ENCODE results near the gene TTC32. TPM values are rescaled to one million over a fixed set of nuclear protein-coding genes. Genes with fewer than 3 reads are reported as not detected.
"Not testable (repeated sequence)": the region's sequence is repeated elsewhere in the genome, so short reads cannot be mapped to it uniquely, and the experiment has no call there.

The TTC32 gene
- total RNA-seq, 4 donors from 2014 or later, result 11.5 to 18.6 (median 14.1) TPM

DNA sequence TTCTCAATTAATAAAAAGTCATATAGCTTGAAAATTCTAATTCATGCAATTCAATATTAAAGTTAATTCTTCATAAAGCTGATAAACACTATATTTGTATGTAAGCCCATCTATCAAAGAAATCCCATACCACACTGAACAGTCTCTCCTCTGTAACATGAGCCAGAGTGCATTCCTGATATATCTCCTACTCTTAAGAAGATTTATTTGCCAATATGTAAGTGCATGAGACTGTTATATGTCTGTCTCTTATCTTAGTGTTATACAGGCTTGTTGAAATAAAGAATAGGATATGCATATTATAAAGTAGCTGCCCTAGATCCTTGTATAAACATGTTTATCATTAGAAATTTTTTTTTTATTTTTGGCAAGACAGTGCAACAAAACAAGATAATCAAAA, 40.4 kb upstream of the TTC32 start:
- intact Hi-C loops (cut with DNase I; ENCODE audit: low total_unique reads), result no loop called here
- DNase-seq (ENCODE audit: low spot score in 2 of 2), result no peak
- TF ChIP-seq, protein P1, sequence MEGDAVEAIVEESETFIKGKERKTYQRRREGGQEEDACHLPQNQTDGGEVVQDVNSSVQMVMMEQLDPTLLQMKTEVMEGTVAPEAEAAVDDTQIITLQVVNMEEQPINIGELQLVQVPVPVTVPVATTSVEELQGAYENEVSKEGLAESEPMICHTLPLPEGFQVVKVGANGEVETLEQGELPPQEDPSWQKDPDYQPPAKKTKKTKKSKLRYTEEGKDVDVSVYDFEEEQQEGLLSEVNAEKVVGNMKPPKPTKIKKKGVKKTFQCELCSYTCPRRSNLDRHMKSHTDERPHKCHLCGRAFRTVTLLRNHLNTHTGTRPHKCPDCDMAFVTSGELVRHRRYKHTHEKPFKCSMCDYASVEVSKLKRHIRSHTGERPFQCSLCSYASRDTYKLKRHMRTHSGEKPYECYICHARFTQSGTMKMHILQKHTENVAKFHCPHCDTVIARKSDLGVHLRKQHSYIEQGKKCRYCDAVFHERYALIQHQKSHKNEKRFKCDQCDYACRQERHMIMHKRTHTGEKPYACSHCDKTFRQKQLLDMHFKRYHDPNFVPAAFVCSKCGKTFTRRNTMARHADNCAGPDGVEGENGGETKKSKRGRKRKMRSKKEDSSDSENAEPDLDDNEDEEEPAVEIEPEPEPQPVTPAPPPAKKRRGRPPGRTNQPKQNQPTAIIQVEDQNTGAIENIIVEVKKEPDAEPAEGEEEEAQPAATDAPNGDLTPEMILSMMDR (IDR thresholded peaks at IDR 0.05), result no peak
- no peak for TF ChIP-seq POLR2A (IDR thresholded peaks at IDR 0.05)
- no peak overlapping the region for H3K4me3 ChIP-seq (ENCODE audit: low read depth, poor library complexity, severe bottlenecking)

- intact Hi-C loops (cut with DNase I; ENCODE audit: low total_unique reads), result no loop called here
- no peak for TF ChIP-seq POLR2A (IDR thresholded peaks at IDR 0.05)
- TF ChIP-seq, protein P1 (IDR thresholded peaks at IDR 0.05), result no peak
- no peak for DNase-seq (ENCODE audit: low spot score in 2 of 2)
- H3K4me3 ChIP-seq (ENCODE audit: low read depth, poor library complexity, severe bottlenecking), result no peak overlapping the region
- WGBS, 2 donors, result 93 to 95% methylated on average over 4 of the region's 4 CpGs
These were observed 35.2 kb upstream of the TTC32 start for GRCh38 chr2:19937004-19937403.

DNA sequence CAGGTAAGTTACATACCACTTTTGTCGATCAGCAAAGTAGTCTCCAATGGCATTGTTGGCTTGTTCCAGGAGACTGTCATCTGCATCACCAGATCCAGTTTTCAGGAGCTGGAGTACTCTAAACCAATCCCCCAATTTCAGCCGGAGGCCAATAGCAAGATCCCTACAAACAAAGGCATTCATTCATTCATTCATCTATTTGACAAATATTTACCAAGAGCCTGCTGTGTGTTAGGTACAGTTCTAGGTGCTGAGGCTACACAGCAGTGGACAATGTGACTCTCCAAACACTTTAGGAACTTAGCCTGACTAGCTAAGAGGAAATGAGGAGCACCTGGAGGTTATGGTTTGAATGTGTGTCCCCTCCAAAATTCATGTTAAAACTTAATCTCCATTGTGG, 34.4 kb upstream of the TTC32 start:
- no peak for DNase-seq (ENCODE audit: low spot score in 2 of 2)
- H3K4me3 ChIP-seq (ENCODE audit: low read depth, poor library complexity, severe bottlenecking), result no peak overlapping the region
- no peak for TF ChIP-seq POLR2A (IDR thresholded peaks at IDR 0.05)
- TF ChIP-seq, protein P1 (IDR thresholded peaks at IDR 0.05), result no peak
- intact Hi-C loops (cut with DNase I; ENCODE audit: low total_unique reads), result no loop called here
- WGBS, 2 donors, result 93 to 100% methylated on average over 2 of the region's 2 CpGs

DNA sequence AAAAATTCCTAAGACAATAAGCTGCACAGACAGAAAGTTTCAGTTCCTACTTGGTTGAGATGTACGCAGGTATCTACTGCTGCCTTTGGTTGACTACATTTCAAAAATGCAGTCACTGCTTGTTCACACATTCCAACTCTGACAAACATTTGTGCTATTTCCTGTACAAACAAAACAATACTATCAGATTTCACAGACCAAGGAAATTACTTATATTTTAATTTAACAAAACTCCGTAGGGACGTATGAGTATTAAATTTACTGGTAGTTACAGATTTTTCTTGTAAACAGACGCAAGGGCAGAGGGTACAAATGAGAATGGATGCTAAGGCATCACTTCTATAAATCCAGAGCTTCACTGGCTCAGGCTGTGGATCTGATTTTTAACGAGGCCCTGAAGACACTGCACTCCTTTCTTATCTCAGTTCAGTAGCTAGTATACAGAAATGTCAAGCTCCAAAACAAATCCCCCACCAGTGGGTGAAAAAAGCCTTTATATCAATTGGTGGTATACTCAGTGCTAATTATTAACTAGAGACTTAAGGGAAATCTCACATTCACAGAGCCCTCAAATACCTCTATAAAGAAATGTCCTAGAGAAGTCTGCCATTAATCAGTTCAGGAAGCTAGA, 31.7 kb upstream of the TTC32 start:
- intact Hi-C loops (cut with DNase I; ENCODE audit: low total_unique reads), result no loop called here
- no peak overlapping the region for H3K4me3 ChIP-seq (ENCODE audit: low read depth, poor library complexity, severe bottlenecking)
- DNase-seq (ENCODE audit: low spot score in 2 of 2), result no peak
- 58 to 63% methylated on average over 5 of the region's 5 CpGs for WGBS, 2 donors
- no peak for TF ChIP-seq POLR2A (IDR thresholded peaks at IDR 0.05)
- TF ChIP-seq, protein P1 (IDR thresholded peaks at IDR 0.05), result no peak

GRCh38 chr2:19932928-19933327, 31.1 kb upstream of the TTC32 start:
- no peak for TF ChIP-seq POLR2A (IDR thresholded peaks at IDR 0.05)
- WGBS, 2 donors, result 81 to 90% methylated on average over 2 of the region's 2 CpGs
- H3K4me3 ChIP-seq (ENCODE audit: low read depth, poor library complexity, severe bottlenecking), result no peak overlapping the region
- no peak for DNase-seq (ENCODE audit: low spot score in 2 of 2)
- intact Hi-C loops (cut with DNase I; ENCODE audit: low total_unique reads), result no loop called here

GRCh38 chr2:19929226-19929625, 27.4 kb upstream of the TTC32 start:
- H3K4me3 ChIP-seq (ENCODE audit: low read depth, poor library complexity, severe bottlenecking), result no peak overlapping the region
- intact Hi-C loops (cut with DNase I; ENCODE audit: low total_unique reads), result no loop called here
- no peak for TF ChIP-seq POLR2A (IDR thresholded peaks at IDR 0.05)
- TF ChIP-seq, protein P1 (IDR thresholded peaks at IDR 0.05), result no peak
- no peak for DNase-seq (ENCODE audit: low spot score in 2 of 2)

DNA sequence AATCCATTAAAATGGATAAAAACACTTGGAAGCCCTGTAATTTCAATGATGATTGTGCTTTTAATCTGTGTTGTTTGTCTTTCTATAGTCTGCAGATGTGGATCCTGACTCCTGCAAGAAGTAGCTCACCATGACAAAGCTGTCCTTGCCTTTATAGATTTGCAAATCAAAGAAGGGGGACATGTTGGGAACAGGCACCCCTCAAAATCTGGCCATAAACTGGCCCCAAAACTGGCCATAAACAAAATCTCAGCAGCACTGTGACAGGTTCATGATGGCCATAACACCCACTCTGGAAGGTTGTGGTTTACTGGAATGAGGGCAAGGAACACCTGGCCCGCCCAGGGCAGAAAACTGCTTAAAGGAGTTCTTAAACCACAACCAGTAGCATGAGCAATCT, 26.0 kb upstream of the TTC32 start:
- H3K4me3 ChIP-seq (ENCODE audit: low read depth, poor library complexity, severe bottlenecking); intact Hi-C loops (cut with DNase I; ENCODE audit: low total_unique reads): not testable (repeated sequence)
- 94 to 100% methylated on average over 1 of the region's 1 CpG for WGBS, 2 donors

GRCh38 chr2:19924526-19924925, 22.7 kb upstream of the TTC32 start:
- intact Hi-C loops (cut with DNase I; ENCODE audit: low total_unique reads); DNase-seq (ENCODE audit: low spot score in 2 of 2); H3K4me3 ChIP-seq (ENCODE audit: low read depth, poor library complexity, severe bottlenecking): not testable (repeated sequence)
- 83 to 86% methylated on average over 4 of the region's 4 CpGs for WGBS, 2 donors

More for the DNA sequence above, 26.0 kb upstream of the TTC32 start:
- not testable (repeated sequence) for DNase-seq (ENCODE audit: low spot score in 2 of 2)

GRCh38 chr2:19922188-19922587, 20.4 kb upstream of the TTC32 start:
- WGBS, 2 donors, result 76 to 83% methylated on average over 3 of the region's 3 CpGs
- DNase-seq (ENCODE audit: low spot score in 2 of 2); H3K4me3 ChIP-seq (ENCODE audit: low read depth, poor library complexity, severe bottlenecking); intact Hi-C loops (cut with DNase I; ENCODE audit: low total_unique reads): not testable (repeated sequence)

Measured in lower leg skin (tissue), 4 donors.